CD4-positive, alpha-beta T cell (primary cell): Measurements from ENCODE around the gene KCTD15. TPM values are rescaled to one million over a fixed set of nuclear protein-coding genes. Genes with fewer than 3 reads are reported as not detected.

ENCODE experiments used
- ATAC-seq: fragments of 200-7000 bp; cut with Tn5 transposase; one replicate; pipeline ENCODE4 v1.10.0; 2022; ENCODE audit warnings: mild to moderate bottlenecking; ENCODE audit not compliant: poor library complexity
- CTCF ChIA-PET: fragments of 350-600 bp; sonication (Branson Sonifier 250); formaldehyde crosslinking; loops from one replicate; lab custom pipeline; 2021; ENCODE audit warnings: antibody characterized with exemption, inconsistent platforms; lab: Charles Lee
- POLR2A ChIA-PET: fragments of 350-600 bp; sonication (Branson Sonifier 250); formaldehyde crosslinking; loops from one replicate; lab custom pipeline; 2021; ENCODE audit warnings: antibody characterized with exemption, inconsistent platforms; lab: Charles Lee
- DNase-seq, 14 experiments: peaks; one replicate each; pipeline ENCODE4 v3.0.0-alpha.2; 2013 to 2020; ENCODE audit warnings: mixed read lengths in 2 of 14
- H3K27ac ChIP-seq, 2 donors: one replicate each; pipeline versions ENCODE4 v1.5.1 to v1.7.0; 2013; ENCODE audit warnings: low read length in 2 of 2, low read depth in 1 of 2, mild to moderate bottlenecking in 1 of 2
- H3K27me3 ChIP-seq, 2 experiments: 1 replicate in 1 of 2; 2 replicates in 1 of 2; pipeline versions ENCODE4 v1.6.1 to v1.7.0; 2013; ENCODE audit warnings: low read length in 2 of 2, control low read depth in 1 of 2, mild to moderate bottlenecking in 1 of 2, moderate library complexity in 1 of 2; ENCODE audit not compliant: insufficient read depth in 2 of 2, control insufficient read depth in 1 of 2
- H3K36me3 ChIP-seq: one replicate; pipeline ENCODE4 v1.6.1; 2013; ENCODE audit warnings: low read length, control low read depth; ENCODE audit not compliant: insufficient read depth
- H3K4me1 ChIP-seq: one replicate; pipeline ENCODE4 v1.6.1; 2013; ENCODE audit warnings: low read length, control low read depth; ENCODE audit not compliant: insufficient read depth
- H3K4me3 ChIP-seq: one replicate; pipeline ENCODE4 v1.5.1; 2013; ENCODE audit warnings: mild to moderate bottlenecking, low read length, moderate library complexity
- H3K9me3 ChIP-seq, 2 experiments: 1 replicate in 1 of 2; 2 replicates in 1 of 2; pipeline versions ENCODE4 v1.6.1 to v1.7.0; 2013; ENCODE audit warnings: low read length in 2 of 2, mild to moderate bottlenecking in 2 of 2, control low read depth in 1 of 2, moderate library complexity in 1 of 2; ENCODE audit not compliant: control insufficient read depth in 1 of 2, insufficient read depth in 1 of 2
- H3K27ac Mint-ChIP-seq: one replicate; pipeline ENCODE4 v1.8.0; 2020; ENCODE audit warnings: mixed read lengths
- H3K27me3 Mint-ChIP-seq: one replicate; pipeline ENCODE4 v1.8.0; 2021; ENCODE audit warnings: mixed read lengths
- H3K36me3 Mint-ChIP-seq: one replicate; pipeline ENCODE4 v1.8.0; 2021; ENCODE audit warnings: low read depth, mixed read lengths
- H3K4me1 Mint-ChIP-seq: one replicate; pipeline ENCODE4 v1.8.0; 2021; ENCODE audit warnings: low read depth, mixed read lengths
- H3K4me3 Mint-ChIP-seq: one replicate; pipeline ENCODE4 v1.8.0; 2020; ENCODE audit warnings: mild to moderate bottlenecking, mixed read lengths
- H3K9me3 Mint-ChIP-seq: one replicate; pipeline ENCODE4 v1.8.0; 2020; ENCODE audit warnings: mixed read lengths
- CTCF ChIP-seq: fragments of 200-600 bp; IDR thresholded peaks from one replicate; pipeline ENCODE4 v1.8.0; 2022; ENCODE audit warnings: antibody characterized with exemption, mild to moderate bottlenecking
- intact Hi-C, 2 experiments: fragments of 100-400 bp; cut with DNase I in 1 of 2; cut with micrococcal nuclease in 1 of 2; formaldehyde crosslinking; loops; one replicate each; pipeline versions ENCODE4 v1.15.1 to v1.9.0; 2023 to 2025; cut with DNase I, micrococcal nuclease
- total RNA-seq, 174 experiments: library from RNA in 2 of 174; stranded (reverse) in 2 of 174; gene quantifications; one replicate each; pipeline ENCODE4 v1.2.3 and lab custom pipeline; 2021 to 2026

The KCTD15 gene
- total RNA-seq, 2 experiments from 2014 or later: 3.6 to 3.9 TPM

- no peak overlapping the region for H3K4me3 Mint-ChIP-seq
- H3K9me3 Mint-ChIP-seq: no peaks in the 10 kb centered on the region
- no peak overlapping the region for H3K27ac ChIP-seq
- H3K4me3 ChIP-seq: no peak overlapping the region
- H3K27ac Mint-ChIP-seq: no peak overlapping the region
- no peak for DNase-seq
- no peaks in the 10 kb centered on the region for H3K4me1 Mint-ChIP-seq
- ChIA-PET POLR2A (no interaction called here), CTCF (no interaction called here)
- peaks cover 23% of the 10 kb centered on the region for H3K27me3 Mint-ChIP-seq
- H3K36me3 ChIP-seq: no peaks in the 10 kb centered on the region
- H3K36me3 Mint-ChIP-seq: no peaks in the 10 kb centered on the region
- H3K4me1 ChIP-seq: no peaks in the 10 kb centered on the region
- no peak for ATAC-seq
- H3K9me3 ChIP-seq: no peaks in the 10 kb centered on the region
- H3K27me3 ChIP-seq: peaks cover 4 to 5% of the 10 kb centered on the region in 2 experiments
- no peak for TF ChIP-seq CTCF
- intact Hi-C loops: no loop called here
Measured at GRCh38 chr19:33749016-33749415, 47.7 kb upstream of the KCTD15 start.

- Mint-ChIP-seq H3K4me1 (no peaks in the 10 kb centered on the region), H3K36me3 (no peaks in the 10 kb centered on the region), H3K27me3 (peaks cover 23% of the 10 kb centered on the region), H3K4me3 (no peak overlapping the region), H3K9me3 (no peaks in the 10 kb centered on the region), H3K27ac (no peak overlapping the region)
- Histone ChIP-seq H3K9me3 (no peaks in the 10 kb centered on the region), H3K27me3 (peaks cover 4 to 5% of the 10 kb centered on the region in 2 experiments), H3K4me3 (no peak overlapping the region), H3K4me1 (no peaks in the 10 kb centered on the region), H3K36me3 (no peaks in the 10 kb centered on the region), H3K27ac (no peak overlapping the region)
- TF ChIP-seq CTCF: no peak
- intact Hi-C loops: no loop called here
- ATAC-seq (no peak), DNase-seq (no peak)
- ChIA-PET CTCF (no interaction called here), POLR2A (no interaction called here)
Measured at GRCh38 chr19:33749619-33750175, 47.0 kb upstream of the KCTD15 start.

- TF ChIP-seq CTCF: no peak
- ChIA-PET CTCF (no interaction called here), POLR2A (no interaction called here)
- ATAC-seq (no peak), DNase-seq (no peak)
- no peaks in the 10 kb centered on the region for H3K9me3 ChIP-seq
- no peak overlapping the region for H3K27ac ChIP-seq
- peaks cover 5% of the 10 kb centered on the region in 2 experiments for H3K27me3 ChIP-seq
- H3K27ac Mint-ChIP-seq: no peak overlapping the region
- H3K4me1 Mint-ChIP-seq: no peaks in the 10 kb centered on the region
- peaks cover 20% of the 10 kb centered on the region for H3K27me3 Mint-ChIP-seq
- no peaks in the 10 kb centered on the region for H3K4me1 ChIP-seq
- H3K9me3 Mint-ChIP-seq: no peaks in the 10 kb centered on the region
- no peak overlapping the region for H3K4me3 Mint-ChIP-seq
- no peaks in the 10 kb centered on the region for H3K36me3 Mint-ChIP-seq
- no peak overlapping the region for H3K4me3 ChIP-seq
- intact Hi-C loops: no loop called here
- no peaks in the 10 kb centered on the region for H3K36me3 ChIP-seq
Measured at GRCh38 chr19:33750587-33751435, 45.9 kb upstream of the KCTD15 start.
